ENCODE results near the gene TMBIM4.
"Not testable (repeated sequence)": the region's sequence is repeated elsewhere in the genome, so short reads cannot be mapped to it uniquely, and the experiment has no call there.

- TF ChIP-seq ZNF274 (IDR thresholded peaks at IDR 0.05; ENCODE audit: low read depth, low read length); SUZ12 (IDR thresholded peaks at IDR 0.05; ENCODE audit: extremely low read depth, insufficient read depth, insufficient read length); YY1 (IDR thresholded peaks at IDR 0.05; ENCODE audit: insufficient read depth, insufficient read length): not testable (repeated sequence)
These were observed 41.8 kb upstream of the TMBIM4 start for GRCh38 chr12:66211573-66211972.

Measured in NT2/D1 (cell line).